GM10266 (cell line): ENCODE measurements around the gene PHYH.

ENCODE experiments used
- DNase-seq: peaks from one replicate; pipeline ENCODE4 v3.0.0; 2012; ENCODE audit errors: extremely low spot score
- TF ChIP-seq, protein P1 (sequence below): IDR thresholded peaks from 2 replicates; pipeline ENCODE4 v1.5.1; 2012; ENCODE audit warnings: mild to moderate bottlenecking, low read depth; ENCODE audit not compliant: control insufficient read depth, insufficient read depth; ENCODE audit errors: missing control alignments

PHYH gene

DNA sequence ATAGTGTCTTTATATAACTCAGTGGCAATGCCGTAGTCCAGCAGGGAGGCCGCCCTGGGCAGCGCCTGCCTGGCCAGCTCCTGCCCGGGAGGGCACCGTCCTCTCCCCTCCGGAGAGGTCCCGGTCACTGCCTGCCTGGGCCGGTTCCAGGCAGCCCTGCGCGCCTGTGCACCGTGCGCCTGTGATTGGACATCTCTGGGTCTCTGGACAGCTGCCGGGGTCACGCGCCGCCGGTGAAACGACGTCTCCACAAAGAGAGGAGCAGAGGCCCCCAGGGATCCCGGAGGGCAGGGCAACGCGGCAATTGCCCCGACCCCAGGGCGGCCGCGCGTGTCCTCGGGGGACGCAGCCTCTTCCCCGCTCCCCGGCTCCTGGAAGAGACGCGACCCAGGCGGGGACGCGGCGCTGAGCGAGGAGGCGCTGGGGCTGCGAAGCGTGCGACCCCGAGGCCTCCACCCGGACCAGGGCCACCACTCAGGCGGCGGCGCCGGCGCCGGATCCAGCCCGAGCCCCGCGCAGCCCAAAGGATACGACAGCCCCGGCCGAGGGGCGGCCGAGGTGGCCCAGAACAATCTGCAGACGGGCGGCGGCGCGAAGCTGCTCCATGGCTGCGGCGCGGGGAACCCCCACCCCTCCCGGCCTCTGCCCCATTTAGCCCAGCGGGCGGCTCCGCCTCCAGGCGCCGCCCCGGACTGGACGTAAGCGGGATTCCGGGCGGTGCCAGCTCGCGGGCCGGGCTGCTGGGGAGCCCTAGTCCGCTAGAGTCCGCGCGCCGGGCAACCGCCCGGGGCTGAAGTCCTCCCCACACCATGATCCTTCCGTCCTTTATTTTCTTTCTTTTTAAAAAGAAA is at the start of gene PHYH:
Gene PHYH, minus strand, starts transcription at position 628 of the 851 bp plus-strand sequence. Its CDS starts 22 bp downstream, at position 606.
- peak; percentile 88 for DNase-seq
- TF ChIP-seq, protein P1, sequence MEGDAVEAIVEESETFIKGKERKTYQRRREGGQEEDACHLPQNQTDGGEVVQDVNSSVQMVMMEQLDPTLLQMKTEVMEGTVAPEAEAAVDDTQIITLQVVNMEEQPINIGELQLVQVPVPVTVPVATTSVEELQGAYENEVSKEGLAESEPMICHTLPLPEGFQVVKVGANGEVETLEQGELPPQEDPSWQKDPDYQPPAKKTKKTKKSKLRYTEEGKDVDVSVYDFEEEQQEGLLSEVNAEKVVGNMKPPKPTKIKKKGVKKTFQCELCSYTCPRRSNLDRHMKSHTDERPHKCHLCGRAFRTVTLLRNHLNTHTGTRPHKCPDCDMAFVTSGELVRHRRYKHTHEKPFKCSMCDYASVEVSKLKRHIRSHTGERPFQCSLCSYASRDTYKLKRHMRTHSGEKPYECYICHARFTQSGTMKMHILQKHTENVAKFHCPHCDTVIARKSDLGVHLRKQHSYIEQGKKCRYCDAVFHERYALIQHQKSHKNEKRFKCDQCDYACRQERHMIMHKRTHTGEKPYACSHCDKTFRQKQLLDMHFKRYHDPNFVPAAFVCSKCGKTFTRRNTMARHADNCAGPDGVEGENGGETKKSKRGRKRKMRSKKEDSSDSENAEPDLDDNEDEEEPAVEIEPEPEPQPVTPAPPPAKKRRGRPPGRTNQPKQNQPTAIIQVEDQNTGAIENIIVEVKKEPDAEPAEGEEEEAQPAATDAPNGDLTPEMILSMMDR = no peak

DNA sequence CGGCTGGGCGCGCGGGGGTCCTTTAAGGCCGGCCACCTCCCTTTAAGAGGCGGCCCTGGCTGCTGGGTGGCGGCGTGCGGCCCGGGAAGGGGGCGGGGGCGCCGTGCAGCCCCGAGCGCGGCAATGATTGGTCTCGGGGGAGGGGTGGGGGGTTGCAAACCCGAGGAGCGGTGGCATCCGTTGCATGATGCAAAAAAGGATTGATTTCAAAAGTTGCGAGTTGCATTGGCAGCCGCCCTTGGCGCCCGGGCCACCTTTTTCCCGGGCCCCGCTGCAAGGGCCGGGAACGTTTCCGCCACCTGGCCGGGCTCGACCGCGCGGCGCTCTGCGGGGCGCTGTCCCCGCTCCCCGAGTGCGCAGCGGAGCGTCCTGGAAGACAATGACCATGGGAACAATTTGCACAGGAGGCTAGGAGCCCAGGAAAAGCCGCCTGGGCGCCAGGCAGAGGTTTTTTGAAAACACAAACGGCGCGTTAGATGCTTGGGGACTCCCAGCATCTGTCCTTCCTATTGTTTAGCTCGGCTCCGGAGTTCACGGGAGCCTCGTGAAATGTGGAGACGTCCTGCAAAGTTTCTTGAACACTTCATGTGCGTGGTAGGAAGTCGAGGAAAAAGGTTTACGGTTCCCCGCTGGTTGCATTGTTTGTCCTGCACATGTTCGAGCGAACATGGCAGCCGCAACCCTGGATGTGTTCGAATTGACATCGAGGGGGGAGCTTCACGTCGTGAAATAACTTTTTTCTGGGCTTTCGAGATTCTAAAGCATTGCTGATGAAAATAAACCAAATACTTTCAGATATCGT is 48.6 kb upstream of the PHYH start, which contains the start of gene SEPHS1:
Gene SEPHS1, minus strand, starts transcription at position 78 of the 802 bp plus-strand sequence. CDS start 3,343 bp downstream, outside the sequence.
- DNase-seq = peak; percentile 94
- TF ChIP-seq, protein P1 = peak; percentile 27

DNA sequence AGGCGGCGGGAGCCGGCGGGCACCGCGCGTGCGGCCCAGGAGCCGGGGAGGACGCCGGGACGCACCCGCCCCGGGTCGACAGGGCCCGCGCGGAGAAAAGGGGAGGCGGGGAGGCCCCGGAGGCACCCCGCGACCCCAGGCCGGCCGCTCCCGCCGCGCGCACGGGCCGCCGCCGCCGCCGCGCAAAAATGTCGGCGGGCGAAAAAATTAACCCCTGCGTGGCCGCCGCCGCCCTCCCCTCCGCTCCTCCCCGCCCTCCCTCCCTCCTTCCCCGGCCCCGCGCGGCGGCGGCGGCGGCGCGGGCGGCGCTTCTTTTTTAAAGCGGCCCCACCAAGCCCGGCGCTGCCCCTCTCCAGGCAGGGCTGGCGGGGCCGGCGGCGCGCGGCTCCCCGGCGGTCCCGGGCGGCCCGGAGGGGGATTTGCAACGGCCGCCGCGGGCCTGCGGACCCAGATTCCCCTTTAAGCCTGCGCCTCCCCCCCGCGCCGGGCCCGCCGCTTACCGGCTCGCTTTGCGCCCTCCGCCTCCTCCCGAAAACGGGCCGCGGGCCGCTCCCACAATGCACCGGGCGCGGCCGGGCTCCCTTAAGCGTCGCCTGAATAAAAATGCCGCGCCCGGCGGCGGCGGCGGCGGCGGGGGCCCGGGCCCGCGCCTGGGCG is 47.8 kb upstream of the PHYH start:
- TF ChIP-seq, protein P1 = no peak
- peak; percentile 90 for DNase-seq

DNA sequence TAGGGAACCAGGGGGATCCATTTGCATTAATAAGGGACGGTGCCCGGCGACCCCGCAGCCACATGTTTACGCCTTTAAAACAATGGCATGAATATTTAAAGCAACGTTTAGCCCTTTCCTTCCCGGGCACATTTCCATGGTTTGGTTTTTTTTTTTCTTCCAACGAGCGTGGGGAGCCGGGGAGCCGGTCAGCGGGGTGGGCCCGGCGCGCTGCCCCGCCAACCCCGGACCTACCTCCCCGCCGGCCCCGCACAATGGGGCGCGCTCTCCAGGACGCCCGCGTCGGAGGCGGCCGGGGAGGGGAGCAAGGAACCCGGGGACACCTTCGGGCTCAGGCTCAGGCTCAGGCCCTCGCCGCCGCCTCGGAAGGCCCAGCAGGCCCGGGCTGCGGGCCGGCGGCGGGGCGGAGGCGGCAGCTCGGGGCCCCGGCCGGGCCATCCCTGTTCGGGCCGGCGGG is 47.2 kb upstream of the PHYH start:
- DNase-seq = no peak

DNA sequence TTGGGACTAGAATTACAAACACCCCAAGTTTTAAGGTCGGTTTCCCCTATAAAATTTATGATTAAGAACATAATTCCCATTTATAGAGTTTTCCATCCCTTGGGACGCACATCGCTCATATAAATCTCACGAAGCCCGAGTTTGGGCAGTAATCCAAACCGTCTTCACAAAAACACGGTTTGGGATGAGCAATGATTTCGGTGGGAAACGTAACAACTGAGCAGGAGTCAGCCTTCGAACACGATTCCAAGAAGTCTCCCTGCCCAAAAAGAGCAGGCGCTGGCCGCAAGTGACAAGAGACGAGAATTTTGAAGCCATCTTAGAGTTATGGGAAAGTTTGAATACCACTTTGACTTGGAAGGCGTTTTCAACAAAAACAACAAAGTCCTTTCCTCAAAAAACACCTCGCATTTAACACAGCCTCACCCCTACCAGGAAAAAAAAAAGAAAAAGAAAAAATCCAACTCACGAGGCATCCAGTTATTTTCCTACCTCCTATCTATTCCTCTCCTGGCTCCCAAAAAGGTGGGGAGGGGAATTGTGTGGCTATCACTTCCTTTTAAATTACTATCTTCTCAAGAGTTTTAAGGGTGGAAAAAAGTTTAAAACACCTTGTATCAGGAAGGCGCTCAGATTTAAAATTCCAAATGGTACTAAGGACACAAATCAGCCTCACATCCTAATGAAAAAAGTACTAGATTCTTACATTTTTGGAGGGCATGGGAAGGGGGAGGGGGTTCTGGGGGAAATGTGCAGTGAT is 46.6 kb upstream of the PHYH start:
- TF ChIP-seq, protein P1 = no peak
- no peak for DNase-seq

More for the DNA sequence above, 47.2 kb upstream of the PHYH start:
- TF ChIP-seq, protein P1 = no peak

DNA sequence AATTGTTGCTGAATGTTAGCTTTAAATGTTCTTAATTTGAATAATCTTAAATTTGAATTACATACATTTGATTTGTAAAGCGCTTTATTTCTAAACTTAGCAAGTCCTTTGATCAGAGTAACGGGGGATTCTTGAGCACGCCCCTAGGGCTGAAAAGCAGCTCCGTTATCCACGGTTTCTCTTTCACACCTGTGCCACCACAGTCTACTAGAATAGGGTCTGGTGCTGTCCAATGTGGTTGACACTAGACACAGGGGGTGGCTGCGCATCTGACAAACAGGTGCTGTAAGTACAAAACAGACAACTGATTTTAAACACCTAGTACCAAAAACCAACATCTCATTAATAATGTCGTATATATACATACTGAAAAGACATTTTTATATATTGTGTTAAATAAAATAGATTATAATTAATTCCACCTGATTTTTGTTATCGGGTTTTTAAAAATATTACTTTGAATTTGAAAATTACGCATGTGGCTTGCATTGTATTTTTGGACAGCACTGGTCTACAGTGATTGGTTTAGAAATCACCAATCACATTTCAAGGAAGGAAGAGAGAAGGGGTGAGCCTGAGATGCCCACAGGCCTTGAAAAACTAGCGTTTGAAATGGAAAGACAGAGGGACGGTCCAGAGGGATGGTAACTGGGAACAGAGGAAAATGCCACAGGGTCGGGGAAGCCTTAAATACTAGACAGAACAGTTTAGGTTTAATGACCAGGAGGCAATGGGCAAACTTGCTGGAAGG is 40.9 kb upstream of the PHYH start:
- DNase-seq = peak; percentile 59
- TF ChIP-seq, protein P1 = no peak
